GM12878 (cell line): Measurements from ENCODE around the gene PIK3R2. TPM values are rescaled to one million over a fixed set of nuclear protein-coding genes. Genes with fewer than 3 reads are reported as not detected.

Source experiments
- ATAC-seq: fragments of 200-7000 bp; cut with Tn5 transposase; 3 replicates; pipeline ENCODE4 v1.9.1; 2020; ENCODE audit warnings: mild to moderate bottlenecking, moderate library complexity
- BruUV-seq: library from RNA; stranded (reverse); fragments of 400-500 nt; replicated peaks from 2 replicates; lab custom pipeline; 2021; lab: Mats Ljungman, UMichigan
- CTCF ChIA-PET: fragments of 300-600 bp; sonication (Branson Sonifier 250); formaldehyde crosslinking; extraction: SDS; loops from one replicate; lab custom pipeline; 2021; ENCODE audit warnings: inconsistent platforms; lab: Yijun Ruan, JAX
- POLR2A ChIA-PET: fragments of 350-600 bp; formaldehyde crosslinking; extraction: SDS; loops from one replicate; lab custom pipeline; 2021; ENCODE audit warnings: inconsistent platforms; lab: Charles Lee
- RAD21 ChIA-PET: fragments of 300-600 bp; sonication (Branson Sonifier 250); formaldehyde crosslinking; loops from one replicate; lab custom pipeline; 2023; ENCODE audit warnings: antibody characterized with exemption; ENCODE audit not compliant: unreplicated experiment; lab: Charles Lee
- SMC1A ChIA-PET: fragments of 300-600 bp; sonication (Branson Sonifier 250); formaldehyde crosslinking; loops from one replicate; lab custom pipeline; 2023; ENCODE audit not compliant: unreplicated experiment, uncharacterized antibody; lab: Charles Lee
- DNase-seq: peaks from one replicate; pipeline ENCODE4 v3.0.0-alpha.2; 2011; ENCODE audit warnings: low read depth, low spot score
- FAIRE-seq: peaks from 3 replicates; lab custom pipeline; 2011; peaks lifted over from hg19 to GRCh38; lab: Jason Lieb, UNC
- H2AFZ ChIP-seq: 2 replicates; pipeline ENCODE4 v1.6.0; 2011; ENCODE audit warnings: low read depth, low read length, control low read depth; ENCODE audit not compliant: control insufficient read depth
- H3K27ac ChIP-seq: 2 replicates; pipeline ENCODE4 v1.5.1; 2011; ENCODE audit warnings: control low read depth; ENCODE audit not compliant: control insufficient read depth, insufficient read depth
- H3K27me3 ChIP-seq, 2 experiments: replicated peaks in 1 of 2; 2 replicates each; pipeline versions ENCODE4 v1.6.0 to v1.6.1; 2011; ENCODE audit warnings: low read length in 1 of 2; ENCODE audit not compliant: control insufficient read depth in 2 of 2, insufficient read depth in 2 of 2
- H3K36me3 ChIP-seq, 2 experiments: 2 replicates each; pipeline ENCODE4 v1.5.1; 2011; ENCODE audit warnings: low read length in 1 of 2; ENCODE audit not compliant: control insufficient read depth in 2 of 2, insufficient read depth in 2 of 2
- H3K4me1 ChIP-seq: 2 replicates; pipeline ENCODE4 v1.6.1; 2011; ENCODE audit warnings: mild to moderate bottlenecking, low read length, moderate library complexity, mixed read lengths; ENCODE audit not compliant: control insufficient read depth, insufficient read depth
- H3K4me2 ChIP-seq: 2 replicates; pipeline ENCODE4 v1.6.0; 2011; ENCODE audit warnings: control low read depth; ENCODE audit not compliant: control insufficient read depth, insufficient read depth
- H3K4me3 ChIP-seq: fragments of 200-600 bp; sonication (generic); 2 replicates; pipeline ENCODE4 v1.5.1; 2016
- H3K79me2 ChIP-seq: 2 replicates; pipeline ENCODE4 v1.6.0; 2011; ENCODE audit warnings: low read length; ENCODE audit not compliant: control insufficient read depth, insufficient read depth
- H3K9ac ChIP-seq: 2 replicates; pipeline ENCODE4 v1.8.0; 2011; ENCODE audit warnings: low read length, control low read depth, mixed read lengths; ENCODE audit not compliant: control insufficient read depth, insufficient read depth
- H3K9me3 ChIP-seq: replicated peaks from 3 replicates; pipeline ENCODE4 v1.5.1; 2011; ENCODE audit warnings: mild to moderate bottlenecking, low read length; ENCODE audit not compliant: control insufficient read depth, insufficient read depth
- H4K20me1 ChIP-seq: 2 replicates; pipeline ENCODE4 v1.6.0; 2011; ENCODE audit not compliant: control insufficient read depth, insufficient read depth
- ATF7 ChIP-seq: fragments of 450-650 bp; IDR thresholded peaks from 2 replicates; pipeline ENCODE4 v1.6.1; 2016; ENCODE audit warnings: low read depth, mild to moderate bottlenecking
- BHLHE40 ChIP-seq, 2 experiments: fragments of 450-650 bp in 1 of 2; IDR thresholded peaks; 2 replicates each; pipeline ENCODE4 v1.6.1; 2011 to 2017; ENCODE audit warnings: low read depth in 2 of 2, borderline replicate concordance in 1 of 2, improper control_type of control experiment in 1 of 2, low read length in 1 of 2, mild to moderate bottlenecking in 1 of 2
- FOXM1 ChIP-seq: IDR thresholded peaks from 2 replicates; pipeline ENCODE4 v1.6.1; 2012; ENCODE audit warnings: low read depth, mild to moderate bottlenecking, inconsistent platforms, low read length, moderate library complexity
- NR2F1 ChIP-seq: fragments of 450-650 bp; conservative IDR thresholded peaks from 2 replicates; pipeline ENCODE4 v1.6.1; 2017; ENCODE audit warnings: mild to moderate bottlenecking
- POLR2A ChIP-seq: IDR thresholded peaks from 2 replicates; pipeline ENCODE4 v1.6.1; 2011; ENCODE audit warnings: low read depth, mild to moderate bottlenecking, low read length
- ZNF207 ChIP-seq: fragments of 450-650 bp; IDR thresholded peaks from 2 replicates; pipeline ENCODE4 v1.6.1; 2014; ENCODE audit warnings: antibody characterized with exemption, mild to moderate bottlenecking, borderline replicate concordance
- WGBS: methylation state at CpG from one replicate; pipeline ENCODE4 v1.1.6; 2016; ENCODE audit warnings: low lambda C conversion rate; ENCODE audit not compliant: insufficient replicate concordance, insufficient coverage; ENCODE audit errors: missing lambda C conversion rate; 5-methylcytosine and 5-hydroxymethylcytosine counted together
- in situ Hi-C: fragments of 300-500 bp; cut with MboI; formaldehyde crosslinking; loops from 9 replicates; pipeline ENCODE4 v1.14.3; 2018; ENCODE audit warnings: mixed read lengths
- intact Hi-C: fragments of 100-400 bp; cut with micrococcal nuclease; formaldehyde crosslinking; loops from one replicate; pipeline ENCODE4 v1.14.2; 2022; ENCODE audit not compliant: unreplicated experiment
- polyA plus RNA-seq, 11 experiments: library from polyadenylated mRNA; depleted of rRNA in 4 of 11; unstranded in 6 of 11; stranded (reverse) in 5 of 11; fragments of >200 nt; fragmentation: Nextera tagmentation in 4 of 11; fragmentation: Illumina TruSeq in 1 of 11; extraction: Ambion mirVana in 4 of 11; extraction: Trizol in 1 of 11; gene quantifications; 1 replicate in 1 of 11; 2 replicates in 10 of 11; pipeline versions ENCODE4 v1.2.1 to v1.2.3, GENCODE V29; 2011 to 2016; ENCODE audit warnings: inconsistent platforms in 2 of 11, missing spikeins in 2 of 11, low read depth in 1 of 11
- total RNA-seq, 4 experiments: library from RNA; depleted of rRNA in 3 of 4; stranded (reverse); fragments of >200 nt in 3 of 4; fragmentation: Illumina TruSeq in 1 of 4; extraction: Trizol in 1 of 4; gene quantifications; 2 replicates each; pipeline versions ENCODE4 v1.2.1 to v1.2.3, GENCODE V29; 2013 to 2021
- TF ChIP-seq, protein P1 (sequence below): fragments of 450-650 bp; IDR thresholded peaks from 2 replicates; pipeline ENCODE4 v1.6.1; 2018; ENCODE audit warnings: borderline replicate concordance, mild to moderate bottlenecking; ENCODE audit not compliant: partially characterized antibody
- TF ChIP-seq, protein P2 (sequence below): IDR thresholded peaks from 2 replicates; pipeline ENCODE4 v1.6.1; 2011; ENCODE audit warnings: low read depth, low read length, improper control_type of control experiment, borderline replicate concordance
- TF ChIP-seq, protein P3 (sequence below): fragments of 450-650 bp; IDR thresholded peaks from 2 replicates; pipeline ENCODE4 v1.6.1; 2017; ENCODE audit warnings: mild to moderate bottlenecking, moderate library complexity
- TF ChIP-seq, protein P4 (sequence below): fragments of 450-650 bp; IDR thresholded peaks from 2 replicates; pipeline ENCODE4 v1.6.1; 2016; ENCODE audit warnings: mild to moderate bottlenecking, moderate library complexity, borderline replicate concordance

The PIK3R2 gene
- total and polyA plus RNA-seq, 10 of the 15 experiments (the other 5 are each of a cell fraction or from before 2014, with no cell fraction given) = 0.26 to 22.6 (median 2.5) TPM

DNA sequence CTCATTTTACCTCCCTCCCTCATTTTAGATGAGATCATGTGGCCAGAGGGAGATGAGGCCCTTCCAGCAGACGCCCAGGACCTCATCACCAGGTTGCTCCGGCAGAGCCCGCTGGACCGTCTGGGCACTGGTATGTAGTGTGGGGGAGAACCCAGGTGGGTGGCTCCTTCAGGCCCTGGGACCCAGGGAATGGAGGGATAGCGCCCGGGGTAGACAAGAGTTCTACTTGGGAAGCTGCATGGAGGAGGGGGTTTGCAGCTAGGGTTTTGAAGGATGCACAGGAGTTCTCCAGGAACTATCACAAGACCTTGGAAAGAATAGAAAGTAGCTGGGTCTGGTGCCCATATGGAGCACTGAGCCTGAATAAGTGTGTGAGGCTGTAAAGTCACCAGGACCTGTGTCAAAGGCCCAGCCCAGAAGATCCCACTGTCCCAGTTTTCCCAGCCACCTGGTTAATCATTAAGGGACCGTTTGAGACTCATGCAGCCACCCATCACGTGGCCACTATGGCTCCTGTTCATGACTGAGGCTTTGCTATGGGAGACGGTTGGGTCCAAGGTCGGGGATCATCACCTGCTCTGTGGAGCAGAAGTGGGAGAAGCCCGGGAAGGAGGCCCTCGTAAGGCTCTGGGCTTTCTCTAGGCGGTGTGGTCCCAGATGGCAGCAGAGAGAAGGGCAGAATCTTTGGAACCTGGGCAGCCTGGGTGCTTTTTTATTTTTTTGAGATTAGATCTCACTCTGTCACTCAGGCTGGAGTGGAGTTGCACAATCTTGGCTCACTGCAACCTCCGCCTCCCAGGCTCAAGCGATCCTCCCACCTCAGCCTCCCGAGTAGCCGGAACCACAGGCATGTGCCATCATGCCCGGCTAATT lies 17.0 kb upstream of the PIK3R2 start:
- no peaks in the 10 kb centered on the region for H3K27me3 ChIP-seq
- POLR2A ChIA-PET = no interaction called here
- no peak for FAIRE-seq
- no TSS peak for BruUV-seq
- no peak overlapping the region for H2AFZ ChIP-seq
- no peak for ATAC-seq
- SMC1A ChIA-PET = no interaction called here
- H3K9ac ChIP-seq = no peak overlapping the region
- no peak overlapping the region for H3K4me3 ChIP-seq
- DNase-seq = no peak
- intact Hi-C loops (no loop called here), in situ Hi-C loops (no loop called here)
- RAD21 ChIA-PET = no interaction called here
- 94% methylated on average over 18 of the region's 18 CpGs for WGBS
- CTCF ChIA-PET = no interaction called here
- H3K4me2 ChIP-seq = no peak overlapping the region
- H3K36me3 ChIP-seq = peaks cover 11 to 23% of the 10 kb centered on the region in 2 experiments; a peak in 3 of 4 replicates
- H3K79me2 ChIP-seq = no peaks in the 10 kb centered on the region
- no peak overlapping the region for H3K27ac ChIP-seq
- H3K4me1 ChIP-seq = no peaks in the 10 kb centered on the region
- H3K9me3 ChIP-seq = no peaks in the 10 kb centered on the region
- H4K20me1 ChIP-seq = no peaks in the 10 kb centered on the region
- TF ChIP-seq FOXM1 = no peak
- TF ChIP-seq, protein P1, sequence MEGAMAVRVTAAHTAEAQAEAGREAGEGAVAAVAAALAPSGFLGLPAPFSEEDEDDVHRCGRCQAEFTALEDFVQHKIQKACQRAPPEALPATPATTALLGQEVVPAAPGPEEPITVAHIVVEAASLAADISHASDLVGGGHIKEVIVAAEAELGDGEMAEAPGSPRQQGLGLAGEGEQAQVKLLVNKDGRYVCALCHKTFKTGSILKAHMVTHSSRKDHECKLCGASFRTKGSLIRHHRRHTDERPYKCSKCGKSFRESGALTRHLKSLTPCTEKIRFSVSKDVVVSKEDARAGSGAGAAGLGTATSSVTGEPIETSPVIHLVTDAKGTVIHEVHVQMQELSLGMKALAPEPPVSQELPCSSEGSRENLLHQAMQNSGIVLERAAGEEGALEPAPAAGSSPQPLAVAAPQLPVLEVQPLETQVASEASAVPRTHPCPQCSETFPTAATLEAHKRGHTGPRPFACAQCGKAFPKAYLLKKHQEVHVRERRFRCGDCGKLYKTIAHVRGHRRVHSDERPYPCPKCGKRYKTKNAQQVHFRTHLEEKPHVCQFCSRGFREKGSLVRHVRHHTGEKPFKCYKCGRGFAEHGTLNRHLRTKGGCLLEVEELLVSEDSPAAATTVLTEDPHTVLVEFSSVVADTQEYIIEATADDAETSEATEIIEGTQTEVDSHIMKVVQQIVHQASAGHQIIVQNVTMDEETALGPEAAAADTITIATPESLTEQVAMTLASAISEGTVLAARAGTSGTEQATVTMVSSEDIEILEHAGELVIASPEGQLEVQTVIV = no peak
- no peak for TF ChIP-seq BHLHE40 (IDR thresholded peaks at IDR 0.05; ENCODE audit: borderline replicate concordance in 1 of 2, low read depth in 2 of 2, low read length in 1 of 2)
- TF ChIP-seq, protein P2, sequence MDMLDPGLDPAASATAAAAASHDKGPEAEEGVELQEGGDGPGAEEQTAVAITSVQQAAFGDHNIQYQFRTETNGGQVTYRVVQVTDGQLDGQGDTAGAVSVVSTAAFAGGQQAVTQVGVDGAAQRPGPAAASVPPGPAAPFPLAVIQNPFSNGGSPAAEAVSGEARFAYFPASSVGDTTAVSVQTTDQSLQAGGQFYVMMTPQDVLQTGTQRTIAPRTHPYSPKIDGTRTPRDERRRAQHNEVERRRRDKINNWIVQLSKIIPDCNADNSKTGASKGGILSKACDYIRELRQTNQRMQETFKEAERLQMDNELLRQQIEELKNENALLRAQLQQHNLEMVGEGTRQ = no peak
- TF ChIP-seq NR2F1 = no peak
- TF ChIP-seq ZNF207 = no peak
- no peak for TF ChIP-seq POLR2A
- TF ChIP-seq, protein P3, sequence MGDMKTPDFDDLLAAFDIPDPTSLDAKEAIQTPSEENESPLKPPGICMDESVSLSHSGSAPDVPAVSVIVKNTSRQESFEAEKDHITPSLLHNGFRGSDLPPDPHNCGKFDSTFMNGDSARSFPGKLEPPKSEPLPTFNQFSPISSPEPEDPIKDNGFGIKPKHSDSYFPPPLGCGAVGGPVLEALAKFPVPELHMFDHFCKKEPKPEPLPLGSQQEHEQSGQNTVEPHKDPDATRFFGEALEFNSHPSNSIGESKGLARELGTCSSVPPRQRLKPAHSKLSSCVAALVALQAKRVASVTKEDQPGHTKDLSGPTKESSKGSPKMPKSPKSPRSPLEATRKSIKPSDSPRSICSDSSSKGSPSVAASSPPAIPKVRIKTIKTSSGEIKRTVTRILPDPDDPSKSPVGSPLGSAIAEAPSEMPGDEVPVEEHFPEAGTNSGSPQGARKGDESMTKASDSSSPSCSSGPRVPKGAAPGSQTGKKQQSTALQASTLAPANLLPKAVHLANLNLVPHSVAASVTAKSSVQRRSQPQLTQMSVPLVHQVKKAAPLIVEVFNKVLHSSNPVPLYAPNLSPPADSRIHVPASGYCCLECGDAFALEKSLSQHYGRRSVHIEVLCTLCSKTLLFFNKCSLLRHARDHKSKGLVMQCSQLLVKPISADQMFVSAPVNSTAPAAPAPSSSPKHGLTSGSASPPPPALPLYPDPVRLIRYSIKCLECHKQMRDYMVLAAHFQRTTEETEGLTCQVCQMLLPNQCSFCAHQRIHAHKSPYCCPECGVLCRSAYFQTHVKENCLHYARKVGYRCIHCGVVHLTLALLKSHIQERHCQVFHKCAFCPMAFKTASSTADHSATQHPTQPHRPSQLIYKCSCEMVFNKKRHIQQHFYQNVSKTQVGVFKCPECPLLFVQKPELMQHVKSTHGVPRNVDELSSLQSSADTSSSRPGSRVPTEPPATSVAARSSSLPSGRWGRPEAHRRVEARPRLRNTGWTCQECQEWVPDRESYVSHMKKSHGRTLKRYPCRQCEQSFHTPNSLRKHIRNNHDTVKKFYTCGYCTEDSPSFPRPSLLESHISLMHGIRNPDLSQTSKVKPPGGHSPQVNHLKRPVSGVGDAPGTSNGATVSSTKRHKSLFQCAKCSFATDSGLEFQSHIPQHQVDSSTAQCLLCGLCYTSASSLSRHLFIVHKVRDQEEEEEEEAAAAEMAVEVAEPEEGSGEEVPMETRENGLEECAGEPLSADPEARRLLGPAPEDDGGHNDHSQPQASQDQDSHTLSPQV = no peak
- TF ChIP-seq, protein P4, sequence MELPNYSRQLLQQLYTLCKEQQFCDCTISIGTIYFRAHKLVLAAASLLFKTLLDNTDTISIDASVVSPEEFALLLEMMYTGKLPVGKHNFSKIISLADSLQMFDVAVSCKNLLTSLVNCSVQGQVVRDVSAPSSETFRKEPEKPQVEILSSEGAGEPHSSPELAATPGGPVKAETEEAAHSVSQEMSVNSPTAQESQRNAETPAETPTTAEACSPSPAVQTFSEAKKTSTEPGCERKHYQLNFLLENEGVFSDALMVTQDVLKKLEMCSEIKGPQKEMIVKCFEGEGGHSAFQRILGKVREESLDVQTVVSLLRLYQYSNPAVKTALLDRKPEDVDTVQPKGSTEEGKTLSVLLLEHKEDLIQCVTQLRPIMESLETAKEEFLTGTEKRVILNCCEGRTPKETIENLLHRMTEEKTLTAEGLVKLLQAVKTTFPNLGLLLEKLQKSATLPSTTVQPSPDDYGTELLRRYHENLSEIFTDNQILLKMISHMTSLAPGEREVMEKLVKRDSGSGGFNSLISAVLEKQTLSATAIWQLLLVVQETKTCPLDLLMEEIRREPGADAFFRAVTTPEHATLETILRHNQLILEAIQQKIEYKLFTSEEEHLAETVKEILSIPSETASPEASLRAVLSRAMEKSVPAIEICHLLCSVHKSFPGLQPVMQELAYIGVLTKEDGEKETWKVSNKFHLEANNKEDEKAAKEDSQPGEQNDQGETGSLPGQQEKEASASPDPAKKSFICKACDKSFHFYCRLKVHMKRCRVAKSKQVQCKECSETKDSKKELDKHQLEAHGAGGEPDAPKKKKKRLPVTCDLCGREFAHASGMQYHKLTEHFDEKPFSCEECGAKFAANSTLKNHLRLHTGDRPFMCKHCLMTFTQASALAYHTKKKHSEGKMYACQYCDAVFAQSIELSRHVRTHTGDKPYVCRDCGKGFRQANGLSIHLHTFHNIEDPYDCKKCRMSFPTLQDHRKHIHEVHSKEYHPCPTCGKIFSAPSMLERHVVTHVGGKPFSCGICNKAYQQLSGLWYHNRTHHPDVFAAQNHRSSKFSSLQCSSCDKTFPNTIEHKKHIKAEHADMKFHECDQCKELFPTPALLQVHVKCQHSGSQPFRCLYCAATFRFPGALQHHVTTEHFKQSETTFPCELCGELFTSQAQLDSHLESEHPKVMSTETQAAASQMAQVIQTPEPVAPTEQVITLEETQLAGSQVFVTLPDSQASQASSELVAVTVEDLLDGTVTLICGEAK = no peak
- TF ChIP-seq ATF7 = no peak
